Measurements from ENCODE around the gene FUT3. TPM values are rescaled to one million over a fixed set of nuclear protein-coding genes. Genes with fewer than 3 reads are reported as not detected.
A peak's percentile ranks its signal among the peaks of the same experiment; 100 is the strongest.

Gene FUT3
- total and polyA plus RNA-seq, 2 of the 8 experiments (the other 6 are each of a cell fraction or from before 2014, with no cell fraction given), result 0.15 to 0.63 TPM

- Histone ChIP-seq H3K4ac (replicated peaks; ENCODE audit: insufficient read length, low read depth, low read length) (no peak overlapping the region), H3K56ac (replicated peaks; ENCODE audit: insufficient read length, low read depth, low read length) (no peak overlapping the region), H3K27me3 (replicated peaks in 1 of 4; ENCODE audit: control insufficient read depth in 3 of 4, extremely low read depth in 1 of 4, insufficient read depth in 3 of 4, low read length in 3 of 4) (no peaks in the 10 kb centered on the region; a peak in 1 of 7 replicates), H3K23ac (ENCODE audit: insufficient read length) (no peak overlapping the region), H4K20me1 (replicated peaks in 1 of 2; ENCODE audit: control insufficient read depth in 1 of 2, insufficient read depth in 2 of 2, low read length in 2 of 2) (peaks cover 0 to 2% of the 10 kb centered on the region in 2 experiments), H3K4me3 (ENCODE audit: extremely low read depth in 1 of 4, insufficient read depth in 2 of 4, low read depth in 3 of 4, low read length in 4 of 4) (peak overlapping the region in 2 of 4 experiments; percentile 72 to 74; a peak in 2 of 8 replicates), H2BK20ac (ENCODE audit: low read length) (no peak overlapping the region), H3K9me3 (ENCODE audit: insufficient read depth in 2 of 2, low read depth in 1 of 2, low read length in 1 of 2) (no peaks in the 10 kb centered on the region), H2AK5ac (ENCODE audit: low read depth, low read length) (no peak overlapping the region), H2AFZ (ENCODE audit: low read length) (no peak overlapping the region), H2BK12ac (ENCODE audit: low read depth, low read length) (0 out of 2 replicates have a peak overlapping the region, but pooled peaks have one; percentile 55), H3K79me2 (ENCODE audit: control insufficient read depth in 1 of 2, insufficient read depth in 2 of 2, low read length in 2 of 2) (no peaks in the 10 kb centered on the region), H3K14ac (ENCODE audit: insufficient read length) (no peak overlapping the region), H4K8ac (ENCODE audit: extremely low read depth, insufficient read depth, low read length) (no peak overlapping the region), H3K36me3 (ENCODE audit: control insufficient read depth in 2 of 4, insufficient read depth in 4 of 4, low read length in 3 of 4) (no peaks in the 10 kb centered on the region), H3K18ac (ENCODE audit: extremely low read depth, low read length) (no peak overlapping the region), H2BK5ac (ENCODE audit: low read depth, low read length) (no peak overlapping the region), H3K4me2 (ENCODE audit: insufficient read depth in 1 of 2, low read depth in 2 of 2, low read length in 2 of 2) (peak overlapping the region; percentile 67 to 99; a peak in 3 of 4 replicates), H2BK15ac (ENCODE audit: low read length) (peak overlapping the region; percentile 97; the same call in 1 of the 2 replicates), H3K79me1 (ENCODE audit: low read depth, low read length) (no peaks in the 10 kb centered on the region), H3K27ac (ENCODE audit: low read depth, low read length) (no peak overlapping the region), H4K5ac (ENCODE audit: insufficient read length, low read depth, low read length) (no peak overlapping the region), H4K91ac (replicated peaks; ENCODE audit: insufficient read length, low read length) (no peak overlapping the region), H2BK120ac (replicated peaks; ENCODE audit: low read depth, low read length) (no peak overlapping the region), H3K23me2 (ENCODE audit: low read depth, low read length) (peaks cover 12% of the 10 kb centered on the region; the same call in 1 of the 2 replicates), H3K9ac (replicated peaks in 1 of 4; ENCODE audit: extremely low read depth in 1 of 4, low read depth in 3 of 4, low read length in 3 of 4) (no peak overlapping the region), H3K4me1 (replicated peaks in 1 of 4; ENCODE audit: control insufficient read depth in 3 of 4, insufficient read depth in 4 of 4, low read length in 3 of 4) (peaks cover 0 to 8% (median 6%) of the 10 kb centered on the region in 4 experiments; a peak in 6 of 7 replicates)
- TF ChIP-seq RAD21 (IDR thresholded peaks at IDR 0.05 in 1 of 2, conservative IDR thresholded peaks at IDR 0.05 in 1 of 2; ENCODE audit: low read depth in 2 of 2, low read length in 2 of 2) (peak in 1 of 2 experiments; percentile 36; a peak in 1 of 4 replicates), CTCF (IDR thresholded peaks at IDR 0.05; ENCODE audit: control extremely low read depth in 1 of 3, insufficient read depth in 1 of 3, low read depth in 1 of 3, low read length in 3 of 3) (peak; percentile 11 to 39 (median 19)), NANOG (IDR thresholded peaks at IDR 0.05; ENCODE audit: insufficient read depth, low read depth, low read length, poor library complexity, severe bottlenecking) (no peak), CHD1 (IDR thresholded peaks at IDR 0.05; ENCODE audit: low read depth, low read length) (no peak)
- FAIRE-seq (no peak), DNase-seq (ENCODE audit: low read depth in 1 of 2, low spot score in 2 of 2) (peak in 1 of 2 experiments; percentile 74)
- ChIA-PET POLR2A (ENCODE audit: partially characterized antibody) (interaction anchor here (1.2 to 5.9 kb wide), 10 partner anchors 16 to 135 kb away, joined by 4 to 43 read pairs (median 9); partner anchors contain the start of genes DUS3L, NDUFA11, NRTN and VMAC), CTCF (ENCODE audit: partially characterized antibody) (interaction anchor here (0.8 to 7.8 kb wide), 8 partner anchors 12 to 195 kb away, joined by 3 to 58 read pairs (median 6); partner anchors contain the start of genes NDUFA11, NRTN and VMAC)
- WGBS, 2 experiments (ENCODE audit: extremely low coverage in 1 of 2, insufficient coverage in 1 of 2, insufficient read length in 1 of 2, insufficient replicate concordance in 2 of 2, low coverage in 1 of 2, low lambda C conversion rate in 2 of 2, missing lambda C conversion rate in 1 of 2), result 48% methylated on average over 24 of the region's 24 CpGs; no CpG with 5 or more reads in 1 of the 2 experiments
Measured at GRCh38 chr19:5826531-5827341, 24.5 kb downstream of the FUT3 start.

All from H1 (cell line).